NCI-H1105 (cell line): ENCODE measurements around the gene IFT88.

Source experiments
- DNase-seq: peaks from one replicate; lab custom pipeline; 2025; lab: John Stamatoyannopoulos, UW

Gene IFT88

GRCh38 chr13:20716951-20717350 lies 150.0 kb downstream of the IFT88 start:
- no peak for DNase-seq

- DNase-seq = no peak
These were observed 150.9 kb downstream of the IFT88 start for GRCh38 chr13:20717581-20718542.

GRCh38 chr13:20718958-20719566 lies 152.1 kb downstream of the IFT88 start:
- no peak for DNase-seq

GRCh38 chr13:20719783-20720182 lies 152.8 kb downstream of the IFT88 start:
- no peak for DNase-seq

- DNase-seq = no peak
These were observed 153.5 kb downstream of the IFT88 start for GRCh38 chr13:20720499-20720898.

- DNase-seq = no peak
These were observed 154.1 kb downstream of the IFT88 start for GRCh38 chr13:20721058-20721453.

- no peak for DNase-seq
These were observed 154.7 kb downstream of the IFT88 start for GRCh38 chr13:20721454-20722357.

- no peak for DNase-seq
These were observed 160.9 kb downstream of the IFT88 start for GRCh38 chr13:20727856-20728255.

GRCh38 chr13:20728579-20729311 lies 161.8 kb downstream of the IFT88 start:
- DNase-seq = no peak

GRCh38 chr13:20729633-20730585 lies 163.0 kb downstream of the IFT88 start:
- DNase-seq = no peak

- DNase-seq = no peak
These were observed 171.7 kb downstream of the IFT88 start for GRCh38 chr13:20738616-20739015.

- DNase-seq = no peak
These were observed 173.1 kb downstream of the IFT88 start for GRCh38 chr13:20740021-20740420.
